Left ventricle myocardium inferior (tissue), 1 donor: ENCODE results near the gene OPCML. TPM values are rescaled to one million over a fixed set of nuclear protein-coding genes. Genes with fewer than 3 reads are reported as not detected.

ENCODE experiments used
- DNase-seq: peaks from one replicate; pipeline ENCODE4 v3.0.0-alpha.2; 2020
- H3K27ac ChIP-seq: fragments of 200-600 bp; replicated peaks from 2 replicates; pipeline ENCODE4 v1.8.0; 2021
- H3K27me3 ChIP-seq: fragments of 200-600 bp; 2 replicates; pipeline ENCODE4 v1.8.0; 2021; ENCODE audit warnings: low read depth
- H3K36me3 ChIP-seq: fragments of 200-600 bp; 2 replicates; pipeline ENCODE4 v1.8.0; 2021
- H3K4me1 ChIP-seq: fragments of 200-600 bp; 2 replicates; pipeline ENCODE4 v1.8.0; 2021
- H3K4me3 ChIP-seq: fragments of 200-600 bp; 2 replicates; pipeline ENCODE4 v1.8.0; 2021; ENCODE audit warnings: mild to moderate bottlenecking, moderate library complexity
- H3K9me3 ChIP-seq: fragments of 200-600 bp; replicated peaks from 2 replicates; pipeline ENCODE4 v1.8.0; 2021
- intact Hi-C: fragments of 100-400 bp; cut with micrococcal nuclease; formaldehyde crosslinking; loops from one replicate; pipeline ENCODE4 v1.11.0; 2022
- total RNA-seq: library from RNA; stranded (reverse); fragmentation: NEBNext Ultra II Directional; extraction: Animal tissue kit (Norgen Biotek cat#: 25700); gene quantifications from one replicate; pipeline ENCODE4 v1.2.1, GENCODE V29; 2021
- TF ChIP-seq, protein P1 (sequence below): fragments of 200-600 bp; IDR thresholded peaks from 2 replicates; pipeline ENCODE4 v1.8.0; 2021; ENCODE audit warnings: antibody characterized with exemption, mild to moderate bottlenecking, borderline replicate concordance
- donor health status: DM: no; HTN: yes; CAD: no; lungs with severe emphysema.

Gene OPCML
- total RNA-seq, 1 donor from 2014 or later, result 0.63 TPM

DNA sequence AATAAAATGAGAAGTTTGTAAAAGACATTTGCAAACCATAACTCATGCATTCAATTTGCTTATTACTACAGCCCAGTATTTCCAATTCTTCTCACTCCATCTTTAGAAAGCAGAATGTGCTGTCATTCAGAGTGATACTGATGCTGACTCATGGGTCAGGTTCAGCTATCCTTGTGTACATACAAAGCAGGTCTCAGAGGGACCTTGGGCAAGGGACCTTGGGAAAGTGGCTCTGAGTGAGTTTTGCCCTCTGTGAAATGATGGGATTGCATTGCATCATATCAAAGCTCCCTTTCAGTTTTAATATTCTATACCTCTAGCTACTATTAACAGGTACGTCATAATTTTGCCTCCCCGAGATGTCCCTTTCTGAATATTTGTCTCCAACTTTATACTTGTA is 848.7 kb downstream of the OPCML start:
- Histone ChIP-seq H3K36me3 (no peaks in the 10 kb centered on the region), H3K27me3 (no peaks in the 10 kb centered on the region), H3K4me1 (no peaks in the 10 kb centered on the region), H3K9me3 (no peaks in the 10 kb centered on the region), H3K27ac (no peak overlapping the region), H3K4me3 (no peak overlapping the region)
- no peak for DNase-seq
- intact Hi-C loops, result no loop called here
- TF ChIP-seq, protein P1, sequence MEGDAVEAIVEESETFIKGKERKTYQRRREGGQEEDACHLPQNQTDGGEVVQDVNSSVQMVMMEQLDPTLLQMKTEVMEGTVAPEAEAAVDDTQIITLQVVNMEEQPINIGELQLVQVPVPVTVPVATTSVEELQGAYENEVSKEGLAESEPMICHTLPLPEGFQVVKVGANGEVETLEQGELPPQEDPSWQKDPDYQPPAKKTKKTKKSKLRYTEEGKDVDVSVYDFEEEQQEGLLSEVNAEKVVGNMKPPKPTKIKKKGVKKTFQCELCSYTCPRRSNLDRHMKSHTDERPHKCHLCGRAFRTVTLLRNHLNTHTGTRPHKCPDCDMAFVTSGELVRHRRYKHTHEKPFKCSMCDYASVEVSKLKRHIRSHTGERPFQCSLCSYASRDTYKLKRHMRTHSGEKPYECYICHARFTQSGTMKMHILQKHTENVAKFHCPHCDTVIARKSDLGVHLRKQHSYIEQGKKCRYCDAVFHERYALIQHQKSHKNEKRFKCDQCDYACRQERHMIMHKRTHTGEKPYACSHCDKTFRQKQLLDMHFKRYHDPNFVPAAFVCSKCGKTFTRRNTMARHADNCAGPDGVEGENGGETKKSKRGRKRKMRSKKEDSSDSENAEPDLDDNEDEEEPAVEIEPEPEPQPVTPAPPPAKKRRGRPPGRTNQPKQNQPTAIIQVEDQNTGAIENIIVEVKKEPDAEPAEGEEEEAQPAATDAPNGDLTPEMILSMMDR, result no peak

DNA sequence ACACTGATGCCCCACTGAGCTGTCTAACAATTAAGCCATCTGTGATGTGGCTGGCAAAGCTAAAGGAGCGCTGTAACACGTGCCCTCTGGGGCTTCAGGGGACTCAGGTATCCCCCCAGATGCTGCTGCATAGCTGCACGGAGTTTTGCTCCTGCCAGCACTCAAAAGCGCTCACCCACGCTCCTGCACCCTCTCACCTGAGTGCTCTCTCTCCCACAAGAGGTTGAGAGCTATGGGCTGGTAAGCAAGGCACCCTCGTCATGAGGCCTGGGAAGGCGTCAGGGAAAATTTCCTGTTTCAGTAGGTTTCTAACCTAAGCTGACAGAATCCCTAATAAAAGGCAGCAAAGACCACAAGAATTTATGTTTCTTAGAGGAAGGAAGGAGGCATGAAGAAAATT is 850.3 kb downstream of the OPCML start:
- H3K36me3 ChIP-seq, result no peaks in the 10 kb centered on the region
- H3K27me3 ChIP-seq, result no peaks in the 10 kb centered on the region

DNA sequence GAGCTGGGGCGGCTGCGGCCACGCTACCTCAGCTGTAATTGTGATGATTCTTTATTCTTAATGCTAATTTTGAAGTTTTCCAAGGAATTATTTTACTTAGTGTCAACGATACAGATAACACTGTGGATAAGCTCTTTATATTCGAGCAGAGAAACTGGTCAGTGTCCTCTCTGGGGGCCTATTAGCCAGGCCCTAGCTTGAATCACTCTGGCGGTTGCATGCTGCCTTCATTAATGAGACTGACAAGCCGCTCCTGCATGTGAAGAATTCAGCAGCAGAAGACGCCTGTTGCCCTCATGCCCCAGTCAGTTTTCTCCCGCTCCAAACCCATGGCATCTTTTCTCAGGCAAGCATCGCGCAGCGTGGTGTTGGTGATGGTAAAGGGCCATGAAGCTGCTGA is 851.7 kb downstream of the OPCML start:
- TF ChIP-seq, protein P1, result no peak
- no peak for DNase-seq
- intact Hi-C loops, result no loop called here
- Histone ChIP-seq H3K27ac (no peak overlapping the region), H3K9me3 (peaks cover 8% of the 10 kb centered on the region), H3K4me1 (no peaks in the 10 kb centered on the region), H3K4me3 (no peak overlapping the region), H3K36me3 (no peaks in the 10 kb centered on the region), H3K27me3 (no peaks in the 10 kb centered on the region)

More for the DNA sequence above, 850.3 kb downstream of the OPCML start:
- no peak for DNase-seq
- H3K9me3 ChIP-seq, result peaks cover 8% of the 10 kb centered on the region
- intact Hi-C loops, result no loop called here
- H3K4me1 ChIP-seq, result no peaks in the 10 kb centered on the region
- H3K4me3 ChIP-seq, result no peak overlapping the region
- no peak overlapping the region for H3K27ac ChIP-seq
- TF ChIP-seq, protein P1, result no peak

DNA sequence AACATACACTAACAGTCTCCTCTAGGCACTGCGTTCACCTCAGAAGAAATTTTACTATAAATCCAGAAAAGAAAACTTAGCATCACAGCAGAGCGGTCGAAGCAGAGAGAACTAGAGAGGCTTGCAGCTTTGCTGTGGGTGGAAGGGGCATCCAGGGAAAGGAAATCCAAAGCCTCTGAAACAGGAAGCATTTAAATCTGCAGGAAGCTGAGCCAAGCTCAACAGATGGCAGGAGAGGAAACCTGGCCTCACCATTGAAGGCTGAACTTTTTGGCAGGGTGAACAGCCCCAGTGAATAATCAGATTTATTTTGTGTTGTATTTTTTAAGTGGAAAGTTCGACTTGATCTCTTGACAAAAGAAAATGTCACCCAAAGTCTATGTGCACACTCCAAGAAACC is 858.1 kb downstream of the OPCML start:
- intact Hi-C loops, result no loop called here
- TF ChIP-seq, protein P1, result no peak

DNA sequence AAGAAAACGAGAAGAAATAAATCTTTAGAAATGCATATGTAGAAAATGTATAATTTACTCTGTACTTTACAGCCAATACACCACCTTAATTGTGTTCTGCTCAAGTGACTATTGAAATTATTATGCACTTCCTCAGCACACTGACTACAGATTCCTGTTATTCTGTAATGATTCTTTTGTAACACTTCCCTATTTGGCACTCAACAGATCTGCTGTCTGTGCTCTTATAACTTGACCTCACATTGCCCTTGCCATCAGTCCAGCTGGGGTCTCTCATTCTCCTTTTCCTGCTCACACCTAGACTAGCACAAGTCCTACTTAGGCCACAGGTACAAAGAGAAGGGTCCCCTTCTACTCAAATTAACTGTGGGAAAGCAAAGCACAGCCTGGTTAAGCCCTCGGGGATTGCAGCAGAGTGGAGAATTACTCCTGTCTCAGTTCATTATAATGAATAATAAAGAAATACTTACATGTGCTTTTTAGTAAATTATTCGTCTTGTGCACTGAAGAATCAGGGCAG is 860.4 kb downstream of the OPCML start:
- intact Hi-C loops, result no loop called here
- TF ChIP-seq, protein P1, result no peak
- H3K36me3 ChIP-seq, result no peaks in the 10 kb centered on the region
- H3K27me3 ChIP-seq, result peaks cover 4% of the 10 kb centered on the region
- H3K4me1 ChIP-seq, result no peaks in the 10 kb centered on the region
- no peak for DNase-seq
- H3K9me3 ChIP-seq, result no peaks in the 10 kb centered on the region
- no peak overlapping the region for H3K27ac ChIP-seq
- H3K4me3 ChIP-seq, result no peak overlapping the region

More for the DNA sequence above, 858.1 kb downstream of the OPCML start:
- peaks cover 4% of the 10 kb centered on the region for H3K27me3 ChIP-seq
- no peak overlapping the region for H3K4me3 ChIP-seq
- peaks cover 8% of the 10 kb centered on the region for H3K9me3 ChIP-seq
- DNase-seq, result no peak
- no peaks in the 10 kb centered on the region for H3K36me3 ChIP-seq
- no peak overlapping the region for H3K27ac ChIP-seq
- no peaks in the 10 kb centered on the region for H3K4me1 ChIP-seq
